A549 (cell line): ENCODE data around the gene AKR1C8. TPM values are rescaled to one million over a fixed set of nuclear protein-coding genes. Genes with fewer than 3 reads are reported as not detected.

Experiments used
- ATAC-seq, 2 experiments: fragments of 200-7000 bp in 1 of 2; fragments of >200 bp in 1 of 2; cut with Nextera tagmentation in 1 of 2; cut with Tn5 transposase in 1 of 2; 3 replicates each; pipeline versions ENCODE4 v1.8.0 to v1.9.1; 2018 to 2020; ENCODE audit warnings: mild to moderate bottlenecking in 1 of 2, moderate library complexity in 1 of 2
- CTCF ChIA-PET: fragments of 300-600 bp; sonication (Branson Sonifier 250); formaldehyde crosslinking; extraction: SDS; loops from one replicate; lab custom pipeline; 2021; ENCODE audit warnings: antibody characterized with exemption, inconsistent platforms; lab: Yijun Ruan, JAX
- POLR2A ChIA-PET: fragments of 350-600 bp; formaldehyde crosslinking; extraction: SDS; loops from one replicate; lab custom pipeline; 2021; ENCODE audit warnings: antibody characterized with exemption, inconsistent platforms; lab: Yijun Ruan, JAX
- DNase-seq, 2 experiments: peaks; one replicate each; pipeline versions ENCODE4 v3.0.0 to v3.0.0-alpha.2; 2011 to 2016; ENCODE audit warnings: low read depth in 1 of 2, low spot score in 1 of 2
- FAIRE-seq: peaks from 2 replicates; lab custom pipeline; 2011; peaks lifted over from hg19 to GRCh38; lab: Jason Lieb, UNC
- H3K27ac ChIP-seq, 2 experiments: fragments of >200 bp; sonication (Bioruptor Twin); formaldehyde crosslinking; 3 replicates each; pipeline ENCODE4 v1.5.1; 2016 to 2017
- H3K4me1 ChIP-seq: fragments of >200 bp; sonication (Bioruptor Twin); formaldehyde crosslinking; 3 replicates; pipeline ENCODE4 v1.6.1; 2016
- H3K4me2 ChIP-seq: fragments of >200 bp; sonication (Bioruptor Twin); formaldehyde crosslinking; 3 replicates; pipeline ENCODE4 v1.6.1; 2016
- H3K4me3 ChIP-seq: fragments of >200 bp; sonication (Bioruptor Twin); formaldehyde crosslinking; 3 replicates; pipeline ENCODE4 v1.5.1; 2016
- H3K9me3 ChIP-seq: fragments of >200 bp; sonication (Bioruptor Twin); formaldehyde crosslinking; 3 replicates; pipeline ENCODE4 v1.6.1; 2016
- ATOH8 ChIP-seq: fragments of 250-450 bp; sonication (Bioruptor Pico); IDR thresholded peaks from 2 replicates; pipeline ENCODE4 v1.5.0; 2020; ENCODE audit warnings: low read depth, mild to moderate bottlenecking, moderate library complexity
- BCL3 ChIP-seq: fragments of >200 bp; sonication (Bioruptor Twin); formaldehyde crosslinking; IDR thresholded peaks from 3 replicates; pipeline ENCODE4 v1.6.1; 2016
- CEBPB ChIP-seq, 2 experiments: fragments of >200 bp in 1 of 2; sonication (Bioruptor Twin) in 1 of 2; formaldehyde crosslinking in 1 of 2; IDR thresholded peaks; 2 replicates each; pipeline ENCODE4 v1.6.1; 2012 to 2016
- CTCF ChIP-seq: fragments of >200 bp; sonication (Bioruptor Twin); formaldehyde crosslinking; IDR thresholded peaks from 3 replicates; pipeline ENCODE4 v1.5.1; 2016
- EHF ChIP-seq: fragments of 250-450 bp; sonication (Bioruptor Pico); IDR thresholded peaks from 2 replicates; pipeline ENCODE4 v1.5.0; 2020; ENCODE audit warnings: mild to moderate bottlenecking
- EP300 ChIP-seq, 2 experiments: fragments of >200 bp; sonication (Bioruptor Twin); formaldehyde crosslinking; IDR thresholded peaks; 2 replicates in 1 of 2; 3 replicates in 1 of 2; pipeline ENCODE4 v1.6.1; 2016 to 2017
- FOSL2 ChIP-seq, 2 experiments: fragments of 450-650 bp in 1 of 2; fragments of >200 bp in 1 of 2; sonication (Bioruptor Twin) in 1 of 2; formaldehyde crosslinking; IDR thresholded peaks; 2 replicates each; pipeline versions ENCODE4 v1.5.0 to v1.6.1; 2016 to 2020; ENCODE audit warnings: mild to moderate bottlenecking in 1 of 2, moderate library complexity in 1 of 2
- GATA3 ChIP-seq: IDR thresholded peaks from 2 replicates; pipeline ENCODE4 v1.6.1; 2012; ENCODE audit warnings: borderline replicate concordance
- HDAC2 ChIP-seq: fragments of 200-600 bp; sonication (generic); IDR thresholded peaks from 2 replicates; pipeline ENCODE4 v1.6.1; 2016
- HES2 ChIP-seq: fragments of >200 bp; sonication (Bioruptor Twin); formaldehyde crosslinking; IDR thresholded peaks from 2 replicates; pipeline ENCODE4 v1.6.1; 2016
- HMGXB4 ChIP-seq: fragments of 250-450 bp; sonication (Bioruptor Pico); IDR thresholded peaks from 2 replicates; pipeline ENCODE4 v1.5.0; 2021; ENCODE audit warnings: mild to moderate bottlenecking, moderate library complexity, borderline replicate concordance
- JUN ChIP-seq, 2 experiments: fragments of >200 bp; sonication (Bioruptor Twin); formaldehyde crosslinking; IDR thresholded peaks; 2 replicates in 1 of 2; 3 replicates in 1 of 2; pipeline ENCODE4 v1.6.1; 2016 to 2017
- JUNB ChIP-seq: fragments of >200 bp; sonication (Bioruptor Twin); formaldehyde crosslinking; IDR thresholded peaks from 2 replicates; pipeline ENCODE4 v1.6.1; 2016
- KDM5A ChIP-seq: fragments of 200-600 bp; sonication (generic); IDR thresholded peaks from 2 replicates; pipeline ENCODE4 v1.6.1; 2016; ENCODE audit warnings: antibody characterized with exemption, mild to moderate bottlenecking
- MAFK ChIP-seq: fragments of 450-650 bp; IDR thresholded peaks from 2 replicates; pipeline ENCODE4 v1.6.1; 2014; ENCODE audit not compliant: partially characterized antibody
- MAX ChIP-seq: IDR thresholded peaks from 2 replicates; pipeline ENCODE4 v1.6.1; 2012
- MYC ChIP-seq: IDR thresholded peaks from 2 replicates; pipeline ENCODE4 v1.6.1; 2012; ENCODE audit warnings: mild to moderate bottlenecking, inconsistent platforms, low read length, improper control_type of control experiment, borderline replicate concordance
- NPAS2 ChIP-seq: fragments of 250-450 bp; sonication (Bioruptor Pico); IDR thresholded peaks from 2 replicates; pipeline ENCODE4 v1.8.0; 2022; ENCODE audit warnings: mild to moderate bottlenecking, moderate library complexity, borderline replicate concordance
- NR3C1 ChIP-seq: fragments of >200 bp; sonication (Bioruptor Twin); formaldehyde crosslinking; IDR thresholded peaks from 3 replicates; pipeline ENCODE4 v1.6.1; 2017
- RAD21 ChIP-seq, 2 experiments: fragments of >200 bp in 1 of 2; sonication (Bioruptor Twin) in 1 of 2; formaldehyde crosslinking in 1 of 2; IDR thresholded peaks in 1 of 2; conservative IDR thresholded peaks in 1 of 2; 2 replicates in 1 of 2; 3 replicates in 1 of 2; pipeline ENCODE4 v1.6.1; 2012 to 2018; ENCODE audit warnings: inconsistent platforms in 1 of 2
- REST ChIP-seq: fragments of 200-600 bp; sonication (generic); IDR thresholded peaks from 2 replicates; pipeline ENCODE4 v1.6.1; 2016; ENCODE audit warnings: antibody characterized with exemption, mild to moderate bottlenecking, moderate library complexity
- SMC3 ChIP-seq: fragments of >200 bp; sonication (Bioruptor Twin); formaldehyde crosslinking; IDR thresholded peaks from 3 replicates; pipeline ENCODE4 v1.6.1; 2018; ENCODE audit warnings: inconsistent platforms
- SREBF2 ChIP-seq: fragments of 450-650 bp; IDR thresholded peaks from 2 replicates; pipeline ENCODE4 v1.6.1; 2014; ENCODE audit warnings: mild to moderate bottlenecking, moderate library complexity
- ZC3H11A ChIP-seq: fragments of 450-650 bp; IDR thresholded peaks from 2 replicates; pipeline ENCODE4 v1.6.1; 2014; ENCODE audit warnings: antibody characterized with exemption, mild to moderate bottlenecking
- WGBS: methylation state at CpG from one replicate; pipeline ENCODE4 v1.1.6; 2017; ENCODE audit errors: missing lambda C conversion rate; 5-methylcytosine and 5-hydroxymethylcytosine counted together
- polyA plus RNA-seq, 4 experiments: library from polyadenylated mRNA; depleted of rRNA in 3 of 4; stranded (reverse); fragments of >200 nt; fragmentation: RNase III in 1 of 4; extraction: RNeasy Plus Mini Kit Qiagen cat#74134 plus additional on column Dnase treatment in 1 of 4; gene quantifications; 2 replicates in 3 of 4; 3 replicates in 1 of 4; pipeline ENCODE4 v1.2.3, GENCODE V29; 2011 to 2017

Gene AKR1C8
- polyA plus RNA-seq, 2 of the 4 experiments (the other 2 are of a cell fraction) = 0.10 to 0.62 TPM

- 31% methylated on average over 4 of the region's 4 CpGs for WGBS
- peaks cover 35% of the 10 kb centered on the region for H3K9me3 ChIP-seq
- DNase-seq (peak in 1 of 2 experiments; percentile 48), FAIRE-seq (peak; percentile 95), ATAC-seq (peak; percentile 39 to 56; a peak in 3 of 6 replicates)
- TF ChIP-seq CEBPB (IDR thresholded peaks at IDR 0.05) (no peak), JUN (IDR thresholded peaks at IDR 0.05) (no peak), KDM5A (no peak), ZC3H11A (no peak), NPAS2 (CRISPR knock-in tag) (no peak), HDAC2 (no peak)
- peaks cover 24% of the 10 kb centered on the region for H3K4me1 ChIP-seq
- peak within 1 kb of the TSS; percentile 48 for H3K4me2 ChIP-seq
- ChIA-PET CTCF (interaction anchor here (1.1 to 3.7 kb wide), 3 partner anchors 9 to 426 kb away, joined by 3 to 10 read pairs (median 4); no protein-coding TSS in a partner anchor), POLR2A (interaction anchor here (1.5 kb wide), 1 partner anchor 89 kb away, joined by 4 read pairs; no protein-coding TSS in a partner anchor)
- no peak within 1 kb of the TSS for H3K4me3 ChIP-seq
- H3K27ac ChIP-seq = peak within 1 kb of the TSS; percentile 86 to 89
Observed at GRCh38 chr10:5196702-5197113, 11.8 kb upstream of the AKR1C8 start, which contains the start of gene AKR1C4. AKR1C4 (plus strand) TSS chr10:5196837; CDS start chr10:5196868, 31 bp downstream.

GRCh38 chr10:5195727-5196374 is 10.9 kb upstream of the AKR1C8 start:
- POLR2A ChIA-PET = no interaction called here
- Histone ChIP-seq H3K27ac (peak overlapping the region; percentile 86 to 89), H3K9me3 (peaks cover 30% of the 10 kb centered on the region), H3K4me3 (no peak overlapping the region), H3K4me2 (peak overlapping the region; percentile 48), H3K4me1 (peaks cover 24% of the 10 kb centered on the region)
- TF ChIP-seq FOSL2 (IDR thresholded peaks at IDR 0.05) (no peak), FOSL2 (CRISPR knock-in tag; IDR thresholded peaks at IDR 0.05) (peak; percentile 42; the same call in 1 of the 2 replicates), MAFK (no peak), ATOH8 (no peak), MAX (peak; percentile 47; the same call in 1 of the 2 replicates), JUN (IDR thresholded peaks at IDR 0.05) (peak; percentile 25 to 78; a peak in 1 of 5 replicates), EHF (peak; percentile 59; the same call in 1 of the 2 replicates), BCL3 (peak; percentile 66; the same call in 1 of the 3 replicates), CTCF (peak; percentile 28; the same call in 2 of the 3 replicates), EP300 (IDR thresholded peaks at IDR 0.05) (peak in 1 of 2 experiments; percentile 63; a peak in 2 of 5 replicates), NR3C1 (no peak), MYC (no peak), HMGXB4 (CRISPR knock-in tag) (no peak), GATA3 (peak; percentile 74; the same call in 1 of the 2 replicates), RAD21 (conservative IDR thresholded peaks at IDR 0.05 in 1 of 2, IDR thresholded peaks at IDR 0.05 in 1 of 2) (peak; percentile 40 to 65; a peak in 4 of 5 replicates), SMC3 (peak; percentile 58), HES2 (0 out of 2 replicates have a peak, but pooled peaks have one; percentile 48), JUNB (0 out of 2 replicates have a peak, but pooled peaks have one; percentile 11), CEBPB (IDR thresholded peaks at IDR 0.05) (peak; percentile 91 to 96), SREBF2 (no peak), REST (no peak)
- ATAC-seq = peak; percentile 50 to 81; a peak in 4 of 6 replicates
- peak; percentile 56 for FAIRE-seq
- DNase-seq = peak; percentile 28 to 90
- WGBS = 2% methylated on average over 6 of the region's 6 CpGs
- CTCF ChIA-PET = interaction anchor here (1.2 to 3.7 kb wide), 3 partner anchors 8 to 346 kb away, joined by 4 to 10 read pairs (median 9); no protein-coding TSS in a partner anchor
